HG03159 (cell line): ENCODE measurements around the gene SOWAHC.
"Not testable (repeated sequence)": the region's sequence is repeated elsewhere in the genome, so short reads cannot be mapped to it uniquely, and the experiment has no call there.

Source experiments
- ATAC-seq: cut with Tn5 transposase; IDR thresholded peaks from one replicate; pipeline ENCODE4 v1.9.1; 2021; ENCODE audit warnings: mild to moderate bottlenecking, moderate library complexity; ENCODE audit not compliant: unreplicated experiment

SOWAHC gene

DNA sequence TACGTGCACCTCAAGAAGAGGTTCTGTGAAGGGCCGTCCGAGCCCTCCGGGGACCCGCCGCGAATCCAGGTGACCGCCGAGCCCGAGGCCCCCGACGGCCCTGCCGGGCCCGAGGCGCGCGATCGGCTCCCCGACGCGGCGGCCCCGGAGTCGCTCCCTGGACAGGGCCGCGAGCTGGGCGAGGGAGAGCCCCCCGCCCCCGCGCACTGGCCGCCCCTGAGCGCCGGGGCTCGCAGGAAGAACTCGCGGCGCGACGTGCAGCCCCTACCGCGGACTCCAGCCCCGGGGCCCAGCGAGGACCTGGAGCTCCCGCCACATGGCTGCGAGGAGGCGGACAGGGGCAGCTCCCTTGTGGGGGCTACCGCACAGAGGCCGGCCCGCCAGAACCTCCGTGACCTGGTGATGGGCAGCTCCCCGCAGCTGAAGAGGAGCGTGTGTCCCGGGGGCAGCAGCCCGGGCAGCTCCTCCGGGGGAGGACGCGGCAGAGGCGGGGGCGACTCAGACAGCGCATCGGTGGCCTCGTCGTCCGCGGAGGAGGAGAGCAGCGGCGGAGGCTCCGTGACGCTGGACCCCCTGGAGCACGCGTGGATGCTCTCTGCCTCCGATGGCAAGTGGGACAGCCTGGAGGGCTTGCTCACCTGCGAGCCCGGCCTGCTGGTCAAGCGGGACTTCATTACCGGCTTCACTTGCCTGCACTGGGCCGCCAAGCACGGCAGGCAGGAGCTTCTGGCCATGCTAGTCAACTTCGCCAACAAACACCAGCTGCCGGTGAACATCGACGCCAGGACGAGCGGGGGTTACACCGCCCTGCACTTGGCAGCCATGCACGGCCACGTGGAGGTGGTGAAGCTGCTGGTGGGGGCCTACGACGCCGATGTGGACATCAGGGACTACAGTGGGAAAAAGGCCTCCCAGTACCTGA lies 812 bp downstream of the SOWAHC start:
- no peak for ATAC-seq

DNA sequence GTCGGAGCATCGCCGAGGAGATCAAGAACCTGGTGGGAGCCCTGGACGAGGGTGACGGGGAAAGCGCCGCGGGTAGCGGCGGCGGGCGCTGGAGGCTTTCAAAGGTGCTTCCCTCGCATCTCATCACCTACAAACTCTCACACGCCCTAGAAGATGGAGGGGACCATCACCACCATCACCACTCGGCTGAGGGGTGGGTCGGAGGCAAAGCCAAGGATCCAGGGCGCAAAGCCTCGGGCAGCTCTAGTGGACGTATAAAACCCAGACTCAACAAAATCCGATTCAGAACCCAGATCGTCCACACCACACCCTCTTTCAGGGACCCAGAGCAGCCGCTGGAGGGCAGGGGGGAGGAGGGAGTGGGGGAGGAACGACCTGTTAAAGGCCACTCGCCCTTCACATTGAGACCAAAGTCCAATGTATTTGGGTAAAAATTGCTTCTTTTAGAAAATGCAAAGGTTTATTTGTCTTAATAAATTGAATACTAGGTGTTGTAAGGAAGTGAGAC lies 1.5 kb downstream of the SOWAHC start:
- ATAC-seq: no peak

DNA sequence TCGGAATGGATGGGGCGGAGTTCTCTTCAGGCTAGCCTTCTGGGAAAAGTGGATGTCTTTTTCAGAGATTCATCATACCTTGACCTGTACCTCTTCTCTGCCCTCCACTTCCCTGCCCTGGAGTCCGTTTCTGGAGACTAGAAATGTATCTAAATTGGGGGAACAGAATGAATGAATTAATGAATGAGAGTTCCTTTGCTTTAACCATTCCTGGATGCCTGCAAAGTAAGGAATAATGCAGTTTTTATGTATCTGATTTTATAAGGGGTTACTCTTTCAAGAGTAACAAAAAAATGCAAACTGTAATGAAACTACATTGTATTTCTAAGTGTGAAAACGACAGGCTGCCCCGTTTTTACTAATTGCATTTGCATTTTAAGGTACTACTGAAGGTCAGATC lies 2.0 kb downstream of the SOWAHC start:
- no peak for ATAC-seq

DNA sequence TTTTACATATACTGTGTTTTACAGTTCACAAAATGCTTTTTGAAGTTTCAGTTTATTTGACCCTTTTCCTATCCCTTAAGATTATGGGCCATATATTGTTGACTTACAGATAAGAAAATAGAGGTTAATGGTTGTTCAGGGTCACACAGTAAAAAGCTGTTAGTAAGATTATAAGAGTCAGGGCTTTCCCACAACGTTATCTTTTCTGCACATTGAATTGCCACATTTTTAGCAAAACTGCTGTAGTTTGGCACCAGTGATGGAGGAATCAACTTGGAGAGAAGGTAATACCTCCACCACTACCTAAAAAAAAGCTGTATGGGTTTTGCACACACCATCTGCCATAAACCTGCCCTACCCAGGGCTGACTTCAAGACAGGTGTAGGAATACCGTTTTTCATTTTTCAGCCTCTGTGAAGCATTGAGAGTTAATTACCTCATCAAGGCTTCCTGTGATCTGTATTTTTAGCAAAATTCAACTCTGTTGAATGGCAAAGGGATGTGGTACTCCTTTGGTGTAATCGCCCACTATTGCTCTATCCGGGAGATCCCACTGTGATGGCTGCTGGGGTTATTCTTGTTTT lies 5.0 kb downstream of the SOWAHC start:
- ATAC-seq: no peak

DNA sequence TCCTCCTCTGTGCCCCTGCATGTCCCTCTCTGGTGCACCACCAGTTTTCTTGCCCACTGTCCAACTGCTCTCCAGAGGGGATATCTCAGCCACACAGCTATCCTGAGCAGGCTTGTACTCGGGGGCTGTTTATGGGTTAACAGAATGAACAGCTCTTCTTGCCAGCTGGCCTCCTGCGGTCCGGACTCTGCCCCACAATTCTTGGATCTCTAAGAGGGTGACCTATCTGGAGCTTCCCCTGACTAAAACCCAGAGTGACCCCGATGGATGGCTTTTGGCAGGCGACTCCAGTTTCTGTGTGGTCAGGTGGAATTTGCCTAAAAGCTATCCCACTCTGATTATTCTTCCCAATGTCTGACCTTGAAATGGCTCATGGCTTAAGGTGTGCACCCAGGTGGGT lies 9.1 kb downstream of the SOWAHC start:
- ATAC-seq: no peak

DNA sequence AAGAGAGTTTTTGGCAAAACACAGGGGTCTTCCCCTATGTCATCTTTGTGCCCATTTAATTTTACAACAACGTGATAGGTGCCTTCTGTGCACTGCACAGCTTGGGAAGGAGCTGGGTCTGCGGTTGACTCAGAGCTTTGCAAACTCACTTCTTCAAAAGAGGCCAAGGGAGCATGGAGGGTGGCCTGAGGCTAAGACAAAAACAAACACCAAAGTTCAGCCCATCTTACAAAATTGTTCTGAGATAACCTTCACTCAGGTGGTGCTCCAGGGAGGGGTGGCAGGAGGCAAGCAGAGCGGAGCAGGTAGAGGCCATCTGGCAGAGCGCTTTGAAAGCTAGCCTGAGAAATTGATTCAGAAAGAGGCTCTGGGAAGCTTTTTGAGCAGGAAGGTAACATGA lies 9.8 kb downstream of the SOWAHC start:
- ATAC-seq: no peak

DNA sequence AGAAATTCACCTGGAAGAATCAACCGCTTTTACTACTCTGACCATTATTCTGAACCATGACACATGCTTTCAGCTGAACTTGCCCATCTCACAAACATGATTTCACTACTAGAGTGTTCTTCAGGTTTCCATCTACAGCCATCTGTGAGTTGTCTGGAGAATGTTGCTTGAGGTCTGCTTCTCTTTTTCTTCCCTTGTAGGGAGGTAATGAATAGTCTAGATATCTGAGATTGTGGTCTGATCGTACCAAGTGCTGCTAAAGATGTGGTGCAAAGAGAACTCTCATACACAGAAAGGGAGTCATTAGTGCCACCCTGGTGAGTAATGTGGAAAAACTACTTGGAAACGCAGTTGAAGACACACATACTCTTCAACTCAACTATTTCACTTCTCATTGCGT lies 10.2 kb downstream of the SOWAHC start:
- ATAC-seq: no peak

DNA sequence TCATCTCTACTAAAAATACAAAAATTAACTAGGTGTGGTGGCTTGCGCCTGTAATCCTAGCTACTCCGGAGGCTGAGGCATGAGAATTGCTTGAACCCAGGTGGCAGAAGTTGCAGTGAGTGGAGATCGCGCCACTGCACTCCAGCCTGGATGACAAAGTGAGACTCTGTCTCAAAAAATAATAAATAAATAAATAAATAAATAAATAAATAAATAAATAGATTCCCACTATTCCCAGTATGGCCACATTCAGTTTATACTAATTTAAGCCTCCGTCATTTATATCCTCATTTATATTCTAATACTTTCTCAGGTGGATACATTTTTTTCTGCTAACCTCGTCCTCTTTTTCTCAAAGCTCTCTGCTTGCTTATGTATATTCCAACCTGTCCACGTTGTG lies 14.2 kb downstream of the SOWAHC start:
- ATAC-seq: not testable (repeated sequence)

DNA sequence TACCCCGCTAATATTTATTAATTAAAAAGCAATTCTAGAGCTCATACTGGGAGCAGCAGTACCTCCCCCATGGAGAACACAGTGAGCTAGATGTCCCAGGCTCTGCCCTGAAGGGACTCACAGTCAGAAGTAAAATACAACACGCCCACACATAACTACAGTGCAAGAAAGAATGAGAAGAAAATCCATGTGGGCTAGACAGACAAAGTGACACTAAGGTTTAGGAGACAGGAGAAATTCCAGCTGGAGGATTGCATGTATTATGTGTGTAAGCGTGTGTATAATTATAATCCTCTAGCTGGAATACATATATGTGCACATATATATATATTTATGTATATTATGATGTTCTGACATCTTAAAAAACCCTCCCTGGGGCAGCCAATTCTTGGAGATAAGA lies 15.7 kb downstream of the SOWAHC start:
- no peak for ATAC-seq

DNA sequence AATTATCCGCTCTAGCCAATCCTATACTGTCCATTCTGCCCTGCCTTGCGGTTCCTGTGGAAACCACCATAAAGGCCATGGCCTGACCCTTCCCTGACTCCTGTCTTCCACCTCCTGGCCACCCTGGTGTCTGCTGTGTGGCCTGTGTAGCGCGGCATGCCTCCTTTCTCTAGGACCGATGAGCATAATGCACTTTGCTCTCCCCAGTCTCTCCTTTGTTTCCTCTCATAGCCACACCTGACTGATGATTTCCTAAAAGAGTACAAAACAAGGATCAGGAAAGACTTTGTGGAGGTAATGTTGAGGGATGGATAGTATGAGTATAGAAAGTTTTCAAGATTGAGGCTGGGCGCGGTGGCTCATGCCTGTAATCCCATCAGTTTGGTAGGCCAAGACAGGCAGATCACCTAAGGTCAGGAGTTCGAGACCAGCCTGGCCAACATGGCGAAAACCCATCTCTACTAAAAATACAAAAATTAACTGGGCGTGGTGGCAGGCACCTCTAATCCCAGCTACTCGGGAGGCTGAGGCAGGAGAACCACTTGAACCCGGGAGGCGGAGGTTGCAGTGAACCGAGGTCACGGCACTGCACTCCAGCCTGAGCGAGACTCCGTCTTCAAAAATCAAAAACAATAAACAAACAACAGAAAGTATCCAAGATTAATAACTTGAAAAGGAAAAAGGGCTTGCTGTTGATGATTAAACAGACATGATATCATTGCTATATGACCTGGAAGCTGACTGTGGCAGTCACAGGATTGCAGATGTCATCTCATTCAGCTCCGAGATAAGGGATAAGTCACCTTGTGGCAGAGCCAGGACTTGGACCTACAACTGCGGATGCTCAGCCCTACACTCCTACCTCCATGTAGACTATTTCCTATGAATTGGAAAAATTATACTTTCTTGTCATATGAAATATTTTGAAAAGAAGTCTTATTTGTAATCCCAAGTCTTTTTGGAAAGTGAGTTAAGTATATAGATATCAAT lies 16.6 kb downstream of the SOWAHC start:
- no peak for ATAC-seq

DNA sequence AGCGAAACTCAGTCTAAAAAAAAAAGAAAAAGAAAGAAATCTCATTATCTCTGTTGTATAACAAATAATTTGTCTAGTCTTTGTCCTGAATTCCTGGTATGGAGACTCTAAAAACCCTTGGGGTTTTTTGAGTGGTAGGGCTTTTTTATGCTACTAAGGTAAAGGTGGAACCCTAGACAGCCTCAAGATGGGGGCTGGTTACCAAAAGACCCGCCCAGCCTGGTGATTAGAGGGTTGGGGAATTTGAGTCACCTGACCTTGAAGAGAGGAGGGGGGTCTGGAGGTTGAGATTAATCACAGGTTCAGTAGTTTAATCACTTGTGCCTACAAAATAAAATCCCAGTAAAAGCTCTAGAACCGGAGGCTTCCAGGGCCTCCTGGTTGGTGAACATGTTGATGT lies 17.6 kb downstream of the SOWAHC start:
- no peak for ATAC-seq

DNA sequence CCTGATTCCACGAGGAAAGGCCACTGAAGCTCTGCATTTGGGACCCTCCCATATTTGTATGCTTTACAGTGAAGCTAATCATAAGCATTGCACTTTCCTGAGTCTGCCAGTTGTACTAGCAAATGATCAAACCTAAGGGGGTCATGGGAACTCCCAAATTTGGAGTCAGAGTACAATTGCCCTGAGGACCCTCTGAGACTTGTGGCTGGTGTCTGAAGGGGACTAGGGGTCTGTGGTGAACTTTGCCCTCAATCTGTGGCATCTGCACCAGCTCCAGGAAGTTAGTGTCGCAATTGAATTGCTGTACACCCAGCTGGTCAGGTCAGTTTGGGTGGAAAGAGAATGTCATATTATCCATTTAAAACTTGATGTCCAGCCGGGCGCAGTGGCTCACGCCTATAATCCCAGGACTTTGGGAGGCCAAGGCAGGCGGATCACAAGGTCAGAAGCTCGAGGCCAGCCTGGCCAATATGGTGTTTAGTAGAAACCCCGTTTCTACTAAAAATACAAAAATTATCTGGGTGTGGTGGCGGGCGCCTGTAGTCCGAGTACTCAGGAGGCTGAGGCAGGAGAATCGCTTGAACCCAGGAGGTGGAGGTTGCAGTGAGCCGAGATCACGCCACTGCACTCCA lies 18.1 kb downstream of the SOWAHC start:
- ATAC-seq: no peak

DNA sequence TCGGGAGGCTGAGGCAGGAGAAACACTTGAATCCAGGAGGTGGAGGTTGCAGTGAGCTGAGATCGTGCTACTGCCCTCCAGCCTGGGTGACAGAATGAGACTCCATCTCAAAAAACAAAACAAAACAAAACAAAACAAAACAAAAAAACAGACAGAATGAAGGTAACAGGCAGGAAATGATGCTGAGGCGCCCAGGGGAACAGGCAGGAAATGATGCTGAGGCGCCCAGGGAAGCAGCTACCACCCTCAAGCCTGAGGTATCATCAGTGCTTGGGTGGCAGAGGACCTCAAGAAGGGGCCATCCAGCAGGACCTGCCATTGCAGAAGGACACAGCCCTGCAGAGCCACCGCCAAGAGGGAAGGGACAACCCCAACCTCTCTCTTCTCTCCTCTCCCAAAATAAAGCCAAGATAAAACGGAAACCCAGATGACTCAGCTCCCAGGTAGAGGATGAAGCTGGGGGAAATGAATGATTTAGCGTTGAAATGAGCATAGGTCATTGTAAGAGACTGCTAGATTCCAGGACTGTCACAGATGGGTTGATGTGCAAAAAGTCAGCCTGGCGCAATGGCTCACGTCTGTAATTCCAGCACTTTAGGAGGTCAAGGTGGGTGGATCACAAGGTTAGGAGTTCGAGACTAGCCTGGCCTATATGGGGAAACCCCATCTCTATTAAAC lies 19.3 kb downstream of the SOWAHC start:
- ATAC-seq: no peak

DNA sequence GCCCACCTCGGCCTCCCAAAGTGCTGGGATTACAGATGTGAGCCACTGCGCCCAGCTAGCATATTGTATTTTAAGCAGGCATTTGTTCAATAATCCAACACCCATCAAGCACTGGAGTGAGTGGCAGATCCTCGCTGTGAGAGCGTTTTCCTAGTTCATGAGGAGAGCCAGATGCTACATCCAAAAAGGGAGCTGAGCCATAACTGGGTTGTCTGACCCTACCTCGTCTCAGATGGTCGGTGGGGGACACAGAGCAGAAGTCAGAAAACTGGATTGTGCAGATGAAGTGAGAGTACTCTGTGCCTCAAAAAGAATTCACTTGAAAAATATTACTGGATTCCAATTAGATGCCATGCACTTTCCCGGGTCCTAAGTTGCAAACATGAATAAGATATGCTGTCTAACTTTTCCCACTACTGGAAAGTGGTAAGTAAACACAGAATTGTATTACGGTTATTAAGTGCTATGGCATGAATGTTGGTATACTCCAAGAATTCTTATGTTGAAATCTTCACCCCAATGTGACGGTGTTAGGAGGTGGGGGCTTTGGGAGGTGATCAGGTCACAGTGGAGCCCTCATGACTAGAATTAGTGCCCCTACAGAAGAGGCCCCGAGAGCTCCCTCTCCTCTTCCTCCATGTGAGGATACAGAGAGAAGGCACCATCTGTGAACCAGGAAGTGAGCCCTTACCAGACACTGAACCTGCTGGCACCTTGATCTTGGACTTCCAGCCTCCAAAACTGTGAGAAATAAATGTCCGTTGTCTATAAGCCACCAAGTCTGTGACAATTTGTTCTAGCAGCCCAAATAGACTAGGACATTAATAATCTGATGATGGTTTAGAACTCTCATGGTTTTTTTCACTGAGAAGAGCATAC lies 21.5 kb downstream of the SOWAHC start:
- no peak for ATAC-seq

DNA sequence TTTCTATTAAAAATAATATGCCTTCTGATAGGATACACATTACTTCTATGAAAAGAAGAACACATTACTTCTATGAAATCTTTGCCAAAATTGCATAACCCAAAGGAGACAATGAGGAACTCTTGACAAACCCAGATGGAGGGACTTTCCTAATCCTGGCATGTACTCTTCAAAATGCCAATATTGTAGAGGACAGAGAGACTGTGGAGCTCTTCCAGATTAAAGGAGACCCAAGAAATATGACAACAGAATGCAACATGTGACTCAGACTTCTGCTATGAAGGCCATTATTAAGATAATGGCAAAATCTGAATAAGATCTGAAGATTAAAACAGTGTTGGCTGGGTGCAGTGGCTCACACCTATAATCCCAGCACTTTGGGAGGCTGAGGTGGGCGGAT lies 22.2 kb downstream of the SOWAHC start:
- ATAC-seq: no peak

DNA sequence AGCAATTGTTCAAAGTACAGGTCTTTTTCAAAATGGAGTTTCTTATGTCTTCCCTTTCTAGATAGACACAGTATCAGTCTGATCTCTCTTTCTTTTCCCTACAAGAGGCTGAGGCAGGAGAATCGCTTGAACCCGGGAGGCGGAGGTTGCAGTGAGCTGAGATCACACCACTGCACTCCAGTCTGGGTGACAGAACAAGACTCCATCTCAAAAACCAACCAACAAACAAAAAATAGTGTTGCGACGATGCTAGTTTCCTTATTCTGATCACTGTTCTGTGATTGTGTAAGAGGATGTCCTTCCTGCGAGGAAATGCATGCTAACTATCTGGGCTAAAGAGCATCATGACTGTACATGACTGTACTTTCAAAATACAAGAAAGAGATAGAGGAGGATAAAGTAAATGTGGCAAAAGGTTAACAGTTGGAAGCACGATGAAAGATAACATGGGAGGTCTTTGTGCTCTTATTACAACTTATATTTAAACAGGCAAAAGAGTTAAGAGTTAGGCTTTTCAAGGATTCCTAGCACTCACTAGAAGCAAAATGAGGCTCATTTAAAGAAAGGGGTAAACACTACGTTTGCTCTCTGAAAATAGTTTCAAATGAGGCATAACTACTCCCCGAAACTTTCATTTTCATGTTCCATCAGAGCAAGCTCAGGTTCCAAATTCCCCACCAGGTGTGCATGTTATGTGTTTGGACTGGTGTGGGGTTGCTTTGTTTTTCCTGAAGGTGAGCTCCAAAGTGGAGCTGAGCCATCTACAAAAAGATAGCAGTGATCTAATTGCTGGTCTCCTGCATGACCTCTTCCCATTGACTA lies 23.8 kb downstream of the SOWAHC start:
- ATAC-seq: peak; percentile 68

DNA sequence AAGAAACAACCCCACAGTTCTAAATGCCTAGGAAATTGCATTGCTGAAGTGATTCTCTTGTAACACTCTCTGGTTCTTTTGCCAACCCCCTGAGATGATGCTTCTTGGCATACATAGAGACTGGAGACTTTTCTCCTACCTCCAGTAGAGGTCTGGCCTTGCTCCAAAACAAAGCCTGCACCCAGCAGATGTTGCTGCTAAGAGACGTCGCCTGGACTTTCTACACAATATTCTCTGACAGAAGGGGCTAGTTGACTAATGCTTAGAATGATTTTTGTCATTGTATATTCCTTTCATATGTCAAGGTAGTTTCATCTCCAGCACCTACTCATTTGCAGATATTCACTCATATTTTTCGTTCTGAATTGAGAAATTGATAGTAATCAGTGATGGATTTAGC lies 24.6 kb downstream of the SOWAHC start:
- no peak for ATAC-seq

DNA sequence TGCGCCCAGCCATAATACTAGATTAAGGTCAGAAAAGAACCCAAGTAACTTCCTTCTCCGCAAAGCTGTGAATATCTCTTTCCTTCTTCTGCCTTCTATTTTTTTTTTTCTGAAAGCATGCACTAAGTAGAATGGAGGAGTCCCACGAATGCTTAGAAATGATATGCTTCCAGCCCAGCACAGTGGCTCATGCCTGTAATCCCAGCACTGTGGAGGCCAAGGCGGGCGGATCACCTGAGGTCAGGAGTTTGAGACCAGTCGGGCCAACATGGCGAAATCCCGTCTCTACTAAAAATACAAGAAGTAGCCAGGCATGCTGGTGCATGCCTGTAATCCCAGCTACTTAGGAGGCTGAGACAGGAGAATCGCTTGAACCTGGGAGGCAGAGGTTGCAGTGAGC lies 25.8 kb downstream of the SOWAHC start:
- ATAC-seq: not testable (repeated sequence)
